IMR-90 (cell line): ENCODE measurements around the gene C1orf56. TPM values are rescaled to one million over a fixed set of nuclear protein-coding genes. Genes with fewer than 3 reads are reported as not detected.

Source experiments
- ATAC-seq: fragments of 200-7000 bp; cut with Tn5 transposase; 2 replicates; pipeline ENCODE4 v1.9.1; 2020; ENCODE audit warnings: low read depth, mild to moderate bottlenecking, moderate library complexity
- BruUV-seq: library from RNA; stranded (reverse); fragments of 400-500 nt; replicated peaks from 2 replicates; lab custom pipeline; 2021; lab: Mats Ljungman, UMichigan
- CTCF ChIA-PET: fragments of 300-600 bp; formaldehyde crosslinking; extraction: SDS; loops from one replicate; lab custom pipeline; 2021; ENCODE audit warnings: antibody characterized with exemption; lab: Yijun Ruan, JAX
- POLR2A ChIA-PET: fragments of 300-600 bp; sonication (Branson Sonifier 250); formaldehyde crosslinking; loops from one replicate; lab custom pipeline; 2022; ENCODE audit warnings: antibody characterized with exemption; ENCODE audit not compliant: unreplicated experiment; lab: Charles Lee
- DNase-seq: peaks from one replicate; pipeline ENCODE4 v3.0.0; 2013
- H2AFZ ChIP-seq: replicated peaks from 2 replicates; pipeline ENCODE3; 2013; ENCODE audit warnings: low read length, mild to moderate bottlenecking; ENCODE audit not compliant: poor library complexity
- H2AK5ac ChIP-seq: 2 replicates; pipeline ENCODE4 v1.6.1; 2013; ENCODE audit warnings: low read depth, low read length, inconsistent platforms
- H2AK9ac ChIP-seq: replicated peaks from 2 replicates; pipeline ENCODE3; 2013; ENCODE audit warnings: mild to moderate bottlenecking, low read depth, low read length, moderate library complexity; ENCODE audit not compliant: poor library complexity
- H2BK120ac ChIP-seq: 2 replicates; pipeline ENCODE4 v1.6.1; 2013; ENCODE audit warnings: low read depth, low read length, inconsistent platforms
- H2BK15ac ChIP-seq: 3 replicates; pipeline ENCODE4 v1.6.1; 2013; ENCODE audit warnings: low read depth, low read length, inconsistent platforms
- H2BK20ac ChIP-seq: 2 replicates; pipeline ENCODE4 v1.6.1; 2013; ENCODE audit warnings: low read depth, mild to moderate bottlenecking, inconsistent platforms, low read length, moderate library complexity
- H2BK5ac ChIP-seq: 2 replicates; pipeline ENCODE4 v1.6.1; 2013; ENCODE audit warnings: mild to moderate bottlenecking, low read depth, low read length, inconsistent platforms; ENCODE audit not compliant: poor library complexity, severe bottlenecking
- H3K14ac ChIP-seq: replicated peaks from 2 replicates; pipeline ENCODE4 v1.6.1; 2013; ENCODE audit warnings: low read depth, low read length, inconsistent platforms
- H3K18ac ChIP-seq: 2 replicates; pipeline ENCODE4 v1.6.1; 2013; ENCODE audit warnings: low read depth, low read length, control low read depth
- H3K23ac ChIP-seq: 2 replicates; pipeline ENCODE4 v1.6.1; 2013; ENCODE audit warnings: low read depth, low read length, inconsistent platforms
- H3K27ac ChIP-seq: 2 replicates; pipeline ENCODE4 v1.5.1; 2013; ENCODE audit warnings: mild to moderate bottlenecking, control low read depth, low read length; ENCODE audit not compliant: insufficient read depth
- H3K27me3 ChIP-seq: 2 replicates; pipeline ENCODE4 v1.6.1; 2013; ENCODE audit warnings: low read length; ENCODE audit not compliant: control insufficient read depth, insufficient read depth
- H3K36me3 ChIP-seq: 2 replicates; pipeline ENCODE4 v1.6.1; 2013; ENCODE audit warnings: low read length, mixed read lengths; ENCODE audit not compliant: control insufficient read depth, insufficient read depth
- H3K4ac ChIP-seq: 2 replicates; pipeline ENCODE4 v1.6.1; 2013; ENCODE audit warnings: low read depth, low read length, inconsistent platforms
- H3K4me1 ChIP-seq: 2 replicates; pipeline ENCODE4 v1.6.1; 2013; ENCODE audit warnings: low read length, mixed read lengths; ENCODE audit not compliant: control insufficient read depth, insufficient read depth
- H3K4me2 ChIP-seq: 2 replicates; pipeline ENCODE4 v1.6.1; 2013; ENCODE audit warnings: low read depth, mild to moderate bottlenecking, control low read depth, low read length, moderate library complexity
- H3K4me3 ChIP-seq: 2 replicates; pipeline ENCODE4 v1.5.1; 2013; ENCODE audit warnings: low read depth, mild to moderate bottlenecking, control low read depth, low read length, moderate library complexity; ENCODE audit not compliant: insufficient read depth
- H3K56ac ChIP-seq: 2 replicates; pipeline ENCODE4 v1.6.1; 2013; ENCODE audit warnings: low read length, inconsistent platforms; ENCODE audit not compliant: insufficient read depth; ENCODE audit errors: extremely low read depth
- H3K79me1 ChIP-seq, 2 experiments: 2 replicates each; pipeline ENCODE4 v1.6.1; 2013; ENCODE audit warnings: low read length in 2 of 2, inconsistent platforms in 1 of 2, low read depth in 1 of 2
- H3K9ac ChIP-seq: 2 replicates; pipeline ENCODE4 v1.6.1; 2013; ENCODE audit warnings: low read depth, low read length, control low read depth
- H3K9me1 ChIP-seq: 2 replicates; pipeline ENCODE4 v1.6.1; 2013; ENCODE audit warnings: low read length, inconsistent platforms; ENCODE audit not compliant: insufficient read depth
- H3K9me3 ChIP-seq: 2 replicates; pipeline ENCODE4 v1.6.1; 2013; ENCODE audit warnings: low read length; ENCODE audit not compliant: control insufficient read depth, insufficient read depth
- H4K20me1 ChIP-seq: 2 replicates; pipeline ENCODE4 v1.6.1; 2013; ENCODE audit warnings: low read length, inconsistent platforms; ENCODE audit not compliant: insufficient read depth
- H4K5ac ChIP-seq: 2 replicates; pipeline ENCODE4 v1.6.1; 2013; ENCODE audit warnings: mild to moderate bottlenecking, low read depth, low read length, control low read depth
- H4K8ac ChIP-seq, 2 experiments: 2 replicates each; pipeline ENCODE4 v1.6.1; 2013; ENCODE audit warnings: low read depth in 2 of 2, low read length in 2 of 2, control low read depth in 1 of 2, inconsistent platforms in 1 of 2
- H4K91ac ChIP-seq: 2 replicates; pipeline ENCODE4 v1.6.1; 2013; ENCODE audit warnings: low read depth, low read length, inconsistent platforms; ENCODE audit not compliant: insufficient read depth
- BHLHE40 ChIP-seq: fragments of 150-350 bp; IDR thresholded peaks from 2 replicates; pipeline ENCODE4 v1.6.1; 2016; ENCODE audit warnings: mild to moderate bottlenecking, low read depth, low read length
- CHD1 ChIP-seq: IDR thresholded peaks from 2 replicates; pipeline ENCODE4 v1.6.1; 2012; ENCODE audit warnings: low read depth, low read length, improper control_type of control experiment
- CTCF ChIP-seq: conservative IDR thresholded peaks from 2 replicates; pipeline ENCODE4 v1.5.1; 2012; ENCODE audit warnings: mild to moderate bottlenecking, low read depth, low read length, improper control_type of control experiment
- ELK1 ChIP-seq: fragments of 150-350 bp; IDR thresholded peaks from 2 replicates; pipeline ENCODE4 v1.6.1; 2016; ENCODE audit warnings: low read depth, mild to moderate bottlenecking, low read length, moderate library complexity, borderline replicate concordance
- FOS ChIP-seq: fragments of 150-350 bp; IDR thresholded peaks from 2 replicates; pipeline ENCODE4 v1.6.1; 2016; ENCODE audit warnings: low read depth, low read length
- MAZ ChIP-seq: IDR thresholded peaks from 2 replicates; pipeline ENCODE4 v1.6.1; 2012; ENCODE audit warnings: low read depth, mild to moderate bottlenecking, low read length, improper control_type of control experiment, moderate library complexity, borderline replicate concordance
- MXI1 ChIP-seq: IDR thresholded peaks from 2 replicates; pipeline ENCODE4 v1.6.1; 2012; ENCODE audit warnings: low read depth, mild to moderate bottlenecking, low read length, moderate library complexity, borderline replicate concordance
- NFE2L2 ChIP-seq: fragments of 150-350 bp; IDR thresholded peaks from 2 replicates; pipeline ENCODE4 v1.6.1; 2016; ENCODE audit warnings: low read depth, mild to moderate bottlenecking, low read length
- POLR2A ChIP-seq: IDR thresholded peaks from 2 replicates; pipeline ENCODE4 v1.6.1; 2012; ENCODE audit warnings: mild to moderate bottlenecking, low read depth, low read length
- RCOR1 ChIP-seq: IDR thresholded peaks from 2 replicates; pipeline ENCODE4 v1.6.1; 2012; ENCODE audit warnings: mild to moderate bottlenecking, low read length, improper control_type of control experiment; ENCODE audit not compliant: insufficient replicate concordance
- RFX5 ChIP-seq: IDR thresholded peaks from 2 replicates; pipeline ENCODE4 v1.8.0; 2012; ENCODE audit warnings: low read depth, mild to moderate bottlenecking, low read length, moderate library complexity
- SMC3 ChIP-seq: fragments of 150-350 bp; IDR thresholded peaks from 2 replicates; pipeline ENCODE4 v1.6.1; 2016; ENCODE audit warnings: low read depth, mild to moderate bottlenecking, antibody characterized with exemption, low read length, moderate library complexity
- USF2 ChIP-seq: fragments of 150-350 bp; IDR thresholded peaks from 2 replicates; pipeline ENCODE4 v1.6.1; 2017; ENCODE audit warnings: mild to moderate bottlenecking, antibody characterized with exemption, low read length, low read depth
- WGBS, 2 experiments: methylation state at CpG; one replicate each; pipeline versions ENCODE4 v1.1.5 to v1.1.7; 2013; ENCODE audit warnings: missing lambda C conversion rate in 2 of 2; ENCODE audit not compliant: insufficient read length in 1 of 2; ENCODE audit errors: extremely low coverage in 2 of 2; 5-methylcytosine and 5-hydroxymethylcytosine counted together
- dilution Hi-C: fragments of 300-500 bp; cut with HindIII; formaldehyde crosslinking; loops from one replicate; pipeline ENCODE4 v1.14.3; 2018; ENCODE audit warnings: low sequenced_read_pairs; ENCODE audit not compliant: unreplicated experiment
- in situ Hi-C: fragments of 300-500 bp; cut with MboI; formaldehyde crosslinking; loops from 3 replicates; pipeline ENCODE4 v1.14.3; 2019; ENCODE audit warnings: low sequenced_read_pairs, inconsistent platforms, mixed read lengths
- intact Hi-C: fragments of 100-400 bp; cut with micrococcal nuclease; formaldehyde crosslinking; loops from 2 replicates; pipeline ENCODE4 v1.10.0; 2022
- polyA plus RNA-seq, 3 experiments: library from polyadenylated mRNA; depleted of rRNA; stranded (reverse); fragments of >200 nt; gene quantifications; 2 replicates each; pipeline ENCODE4 v1.2.3, GENCODE V29; 2012; ENCODE audit warnings: low replicate concordance in 1 of 3
- total RNA-seq: library from RNA; depleted of rRNA; stranded (reverse); fragments of >200 nt; gene quantifications from 2 replicates; pipeline ENCODE4 v1.2.3, GENCODE V29; 2012

Gene C1orf56
- total and polyA plus RNA-seq, 2 of the 4 experiments (the other 2 are of a cell fraction), result 0.54 to 1.2 TPM

- peak; percentile 57 for DNase-seq
- TF ChIP-seq RFX5, result no peak
- no peak for TF ChIP-seq SMC3
- peak; percentile 70; the same call in 1 of the 2 replicates for TF ChIP-seq MXI1
- TF ChIP-seq BHLHE40, result no peak; the same call in 1 of the 2 replicates
- no peak for TF ChIP-seq ELK1
- TF ChIP-seq POLR2A, result peak; percentile 15; the same call in 1 of the 2 replicates
- TF ChIP-seq RCOR1, result no peak
- no peak for TF ChIP-seq FOS
- TF ChIP-seq NFE2L2, result no peak
- TF ChIP-seq USF2, result no peak
- peak; percentile 43 for TF ChIP-seq CTCF
- TF ChIP-seq CHD1, result no peak
- TF ChIP-seq MAZ, result no peak; the same call in 1 of the 2 replicates
Observed at GRCh38 chr1:151047925-151048644, 534 bp downstream of the C1orf56 start.

More at GRCh38 chr1:151047925-151048644, 534 bp downstream of the C1orf56 start:
- H3K9me3 ChIP-seq, result no peaks in the 10 kb centered on the region
- H3K4me2 ChIP-seq, result peak overlapping the region; percentile 86
- POLR2A ChIA-PET, result interaction anchor here (1.0 to 1.1 kb wide), 2 partner anchors 12 to 42 kb away, joined by 3 to 4 read pairs; partner anchors contain the start of genes CDC42SE1 and MINDY1
- H2AFZ ChIP-seq, result peak overlapping the region; percentile 95
- H2BK120ac ChIP-seq, result peak overlapping the region; percentile 69; the same call in 1 of the 2 replicates
- H3K9me1 ChIP-seq, result peaks cover 7% of the 10 kb centered on the region; the same call in 1 of the 2 replicates
- dilution Hi-C loops, result no loop called here
- H2BK5ac ChIP-seq, result peak overlapping the region; percentile 62
- H3K9ac ChIP-seq, result peak overlapping the region; percentile 78
- H3K36me3 ChIP-seq, result peaks cover 16% of the 10 kb centered on the region
- TSS peak; percentile 76 for BruUV-seq
- H3K27me3 ChIP-seq, result no peaks in the 10 kb centered on the region
- intact Hi-C loops, result no loop called here
- H3K14ac ChIP-seq, result peak overlapping the region; percentile 81
- peaks cover 6 to 49% of the 10 kb centered on the region in 2 experiments; a peak in 3 of 4 replicates for H3K79me1 ChIP-seq
- peak overlapping the region; percentile 80 for H4K91ac ChIP-seq
- peak overlapping the region; percentile 88 for H3K27ac ChIP-seq
- H3K4me3 ChIP-seq, result peak overlapping the region; percentile 65
- CTCF ChIA-PET, result interaction anchor here (0.6 to 1.4 kb wide), 3 partner anchors 51 to 1108 kb away, joined by 3 read pairs; no protein-coding TSS in a partner anchor
- no peak overlapping the region for H2BK20ac ChIP-seq
- H2AK9ac ChIP-seq, result peak overlapping the region; percentile 96
- ATAC-seq, result peak; percentile 60
- H4K5ac ChIP-seq, result peak overlapping the region; percentile 74
- H3K56ac ChIP-seq, result peak overlapping the region; percentile 61; the same call in 1 of the 2 replicates
- peak overlapping the region; percentile 96 to 99 for H4K8ac ChIP-seq
- peak overlapping the region; percentile 87 for H2AK5ac ChIP-seq
- 0 out of 2 replicates have a peak, but pooled peaks cover 8% of the 10 kb centered on the region for H4K20me1 ChIP-seq
- 3% methylated on average over 31 of the region's 48 CpGs; no CpG with 5 or more reads in 1 of the 2 experiments for WGBS, 2 experiments
- in situ Hi-C loops, result no loop called here
- peak overlapping the region; percentile 93 for H3K23ac ChIP-seq
- peaks cover 8% of the 10 kb centered on the region for H3K4me1 ChIP-seq
- H2BK15ac ChIP-seq, result peak overlapping the region; percentile 15; the same call in 1 of the 3 replicates
- peak overlapping the region; percentile 44 for H3K18ac ChIP-seq
- H3K4ac ChIP-seq, result peak overlapping the region; percentile 82
